ENCODE measurements around the gene FYN.

Gene FYN

GRCh38 chr6:111688331-111688730, 184.9 kb downstream of the FYN start (continued):
- TF ChIP-seq ZNF426 (tag by site-specific recombination; IDR thresholded peaks at IDR 0.05): no peak
- TF ChIP-seq, protein P1, sequence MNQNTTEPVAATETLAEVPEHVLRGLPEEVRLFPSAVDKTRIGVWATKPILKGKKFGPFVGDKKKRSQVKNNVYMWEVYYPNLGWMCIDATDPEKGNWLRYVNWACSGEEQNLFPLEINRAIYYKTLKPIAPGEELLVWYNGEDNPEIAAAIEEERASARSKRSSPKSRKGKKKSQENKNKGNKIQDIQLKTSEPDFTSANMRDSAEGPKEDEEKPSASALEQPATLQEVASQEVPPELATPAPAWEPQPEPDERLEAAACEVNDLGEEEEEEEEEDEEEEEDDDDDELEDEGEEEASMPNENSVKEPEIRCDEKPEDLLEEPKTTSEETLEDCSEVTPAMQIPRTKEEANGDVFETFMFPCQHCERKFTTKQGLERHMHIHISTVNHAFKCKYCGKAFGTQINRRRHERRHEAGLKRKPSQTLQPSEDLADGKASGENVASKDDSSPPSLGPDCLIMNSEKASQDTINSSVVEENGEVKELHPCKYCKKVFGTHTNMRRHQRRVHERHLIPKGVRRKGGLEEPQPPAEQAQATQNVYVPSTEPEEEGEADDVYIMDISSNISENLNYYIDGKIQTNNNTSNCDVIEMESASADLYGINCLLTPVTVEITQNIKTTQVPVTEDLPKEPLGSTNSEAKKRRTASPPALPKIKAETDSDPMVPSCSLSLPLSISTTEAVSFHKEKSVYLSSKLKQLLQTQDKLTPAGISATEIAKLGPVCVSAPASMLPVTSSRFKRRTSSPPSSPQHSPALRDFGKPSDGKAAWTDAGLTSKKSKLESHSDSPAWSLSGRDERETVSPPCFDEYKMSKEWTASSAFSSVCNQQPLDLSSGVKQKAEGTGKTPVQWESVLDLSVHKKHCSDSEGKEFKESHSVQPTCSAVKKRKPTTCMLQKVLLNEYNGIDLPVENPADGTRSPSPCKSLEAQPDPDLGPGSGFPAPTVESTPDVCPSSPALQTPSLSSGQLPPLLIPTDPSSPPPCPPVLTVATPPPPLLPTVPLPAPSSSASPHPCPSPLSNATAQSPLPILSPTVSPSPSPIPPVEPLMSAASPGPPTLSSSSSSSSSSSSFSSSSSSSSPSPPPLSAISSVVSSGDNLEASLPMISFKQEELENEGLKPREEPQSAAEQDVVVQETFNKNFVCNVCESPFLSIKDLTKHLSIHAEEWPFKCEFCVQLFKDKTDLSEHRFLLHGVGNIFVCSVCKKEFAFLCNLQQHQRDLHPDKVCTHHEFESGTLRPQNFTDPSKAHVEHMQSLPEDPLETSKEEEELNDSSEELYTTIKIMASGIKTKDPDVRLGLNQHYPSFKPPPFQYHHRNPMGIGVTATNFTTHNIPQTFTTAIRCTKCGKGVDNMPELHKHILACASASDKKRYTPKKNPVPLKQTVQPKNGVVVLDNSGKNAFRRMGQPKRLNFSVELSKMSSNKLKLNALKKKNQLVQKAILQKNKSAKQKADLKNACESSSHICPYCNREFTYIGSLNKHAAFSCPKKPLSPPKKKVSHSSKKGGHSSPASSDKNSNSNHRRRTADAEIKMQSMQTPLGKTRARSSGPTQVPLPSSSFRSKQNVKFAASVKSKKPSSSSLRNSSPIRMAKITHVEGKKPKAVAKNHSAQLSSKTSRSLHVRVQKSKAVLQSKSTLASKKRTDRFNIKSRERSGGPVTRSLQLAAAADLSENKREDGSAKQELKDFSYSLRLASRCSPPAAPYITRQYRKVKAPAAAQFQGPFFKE (tag by site-specific recombination; IDR thresholded peaks at IDR 0.05; ENCODE audit: borderline replicate concordance): no peak
- TF ChIP-seq ZSCAN23 (tag by site-specific recombination; IDR thresholded peaks at IDR 0.05): no peak
- TF ChIP-seq ZNF777 (tag by site-specific recombination; IDR thresholded peaks at IDR 0.05; ENCODE audit: borderline replicate concordance): no peak
- TF ChIP-seq ZNF132 (tag by site-specific recombination; IDR thresholded peaks at IDR 0.05; ENCODE audit: borderline replicate concordance): no peak
- no peak for TF ChIP-seq ZNF48 (tag by site-specific recombination; IDR thresholded peaks at IDR 0.05)
- TF ChIP-seq ZNF704 (tag by site-specific recombination; IDR thresholded peaks at IDR 0.05): no peak
- TF ChIP-seq ZNF350 (tag by site-specific recombination; IDR thresholded peaks at IDR 0.05): no peak
- TF ChIP-seq ZBTB7A (tag by site-specific recombination; IDR thresholded peaks at IDR 0.05; ENCODE audit: low read depth): no peak
- no peak for TF ChIP-seq ZNF335 (tag by site-specific recombination; conservative IDR thresholded peaks at IDR 0.05)
- TF ChIP-seq, protein P2, sequence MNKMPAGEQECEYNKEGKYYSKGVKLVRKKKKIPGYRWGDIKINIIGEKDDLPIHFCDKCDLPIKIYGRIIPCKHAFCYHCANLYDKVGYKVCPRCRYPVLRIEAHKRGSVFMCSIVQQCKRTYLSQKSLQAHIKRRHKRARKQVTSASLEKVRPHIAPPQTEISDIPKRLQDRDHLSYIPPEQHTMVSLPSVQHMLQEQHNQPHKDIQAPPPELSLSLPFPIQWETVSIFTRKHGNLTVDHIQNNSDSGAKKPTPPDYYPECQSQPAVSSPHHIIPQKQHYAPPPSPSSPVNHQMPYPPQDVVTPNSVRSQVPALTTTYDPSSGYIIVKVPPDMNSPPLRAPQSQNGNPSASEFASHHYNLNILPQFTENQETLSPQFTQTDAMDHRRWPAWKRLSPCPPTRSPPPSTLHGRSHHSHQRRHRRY (tag by site-specific recombination; IDR thresholded peaks at IDR 0.05): no peak
- TF ChIP-seq, protein P3, sequence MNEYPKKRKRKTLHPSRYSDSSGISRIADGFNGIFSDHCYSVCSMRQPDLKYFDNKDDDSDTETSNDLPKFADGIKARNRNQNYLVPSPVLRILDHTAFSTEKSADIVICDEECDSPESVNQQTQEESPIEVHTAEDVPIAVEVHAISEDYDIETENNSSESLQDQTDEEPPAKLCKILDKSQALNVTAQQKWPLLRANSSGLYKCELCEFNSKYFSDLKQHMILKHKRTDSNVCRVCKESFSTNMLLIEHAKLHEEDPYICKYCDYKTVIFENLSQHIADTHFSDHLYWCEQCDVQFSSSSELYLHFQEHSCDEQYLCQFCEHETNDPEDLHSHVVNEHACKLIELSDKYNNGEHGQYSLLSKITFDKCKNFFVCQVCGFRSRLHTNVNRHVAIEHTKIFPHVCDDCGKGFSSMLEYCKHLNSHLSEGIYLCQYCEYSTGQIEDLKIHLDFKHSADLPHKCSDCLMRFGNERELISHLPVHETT (tag by site-specific recombination; IDR thresholded peaks at IDR 0.05): no peak

DNA sequence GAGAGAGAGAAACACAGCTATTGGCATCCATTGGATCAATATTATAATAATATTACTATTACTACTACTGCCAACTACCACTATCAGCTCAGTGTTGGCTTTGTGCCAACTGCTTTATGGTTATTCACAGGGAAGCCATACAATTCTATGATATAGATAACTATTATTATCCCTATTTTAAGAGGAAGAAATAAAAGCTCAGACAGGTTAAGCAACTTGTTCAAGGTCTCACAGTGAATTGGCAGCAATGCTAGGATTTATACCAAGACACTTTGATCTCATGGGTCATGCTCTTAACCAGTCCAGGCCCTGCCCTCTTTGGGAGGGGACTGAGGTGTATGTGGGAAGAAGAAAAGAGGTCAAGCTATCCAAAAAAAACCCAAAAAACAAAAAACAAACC, 185.6 kb downstream of the FYN start:
- H3K27ac ChIP-seq (ENCODE audit: extremely low read depth, low read depth, low read length): no peak overlapping the region
- CTCF ChIA-PET: interaction anchor here (0.6 to 1.2 kb wide), 4 partner anchors 12 to 112 kb away, joined by 3 to 6 read pairs (median 4); no protein-coding TSS in a partner anchor
- no peaks in the 10 kb centered on the region for H3K4me1 ChIP-seq (ENCODE audit: control insufficient read depth, insufficient read depth, low read length)
- POLR2A ChIA-PET: no interaction called here
- TF ChIP-seq ZNF341 (tag by site-specific recombination; IDR thresholded peaks at IDR 0.05; ENCODE audit: low read depth): no peak
- TF ChIP-seq ZNF239 (tag by site-specific recombination; IDR thresholded peaks at IDR 0.05): no peak
- TF ChIP-seq ZNF23 (tag by site-specific recombination; IDR thresholded peaks at IDR 0.05; ENCODE audit: borderline replicate concordance): no peak
- TF ChIP-seq ZNF48 (tag by site-specific recombination; IDR thresholded peaks at IDR 0.05): no peak
- no peak for TF ChIP-seq ZNF530 (tag by site-specific recombination; IDR thresholded peaks at IDR 0.05; ENCODE audit: low read depth)
- TF ChIP-seq, protein P4, sequence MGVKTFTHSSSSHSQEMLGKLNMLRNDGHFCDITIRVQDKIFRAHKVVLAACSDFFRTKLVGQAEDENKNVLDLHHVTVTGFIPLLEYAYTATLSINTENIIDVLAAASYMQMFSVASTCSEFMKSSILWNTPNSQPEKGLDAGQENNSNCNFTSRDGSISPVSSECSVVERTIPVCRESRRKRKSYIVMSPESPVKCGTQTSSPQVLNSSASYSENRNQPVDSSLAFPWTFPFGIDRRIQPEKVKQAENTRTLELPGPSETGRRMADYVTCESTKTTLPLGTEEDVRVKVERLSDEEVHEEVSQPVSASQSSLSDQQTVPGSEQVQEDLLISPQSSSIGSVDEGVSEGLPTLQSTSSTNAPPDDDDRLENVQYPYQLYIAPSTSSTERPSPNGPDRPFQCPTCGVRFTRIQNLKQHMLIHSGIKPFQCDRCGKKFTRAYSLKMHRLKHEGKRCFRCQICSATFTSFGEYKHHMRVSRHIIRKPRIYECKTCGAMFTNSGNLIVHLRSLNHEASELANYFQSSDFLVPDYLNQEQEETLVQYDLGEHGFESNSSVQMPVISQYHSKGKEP (tag by site-specific recombination; IDR thresholded peaks at IDR 0.05): 0 out of 2 replicates have a peak, but pooled peaks have one; percentile 19
- 0 out of 2 replicates have a peak, but pooled peaks have one; percentile 27 for TF ChIP-seq ZNF549 (tag by site-specific recombination; IDR thresholded peaks at IDR 0.05)
- TF ChIP-seq YY2 (tag by site-specific recombination; IDR thresholded peaks at IDR 0.05): no peak
- peak; percentile 46 for TF ChIP-seq KLF10 (tag by site-specific recombination; IDR thresholded peaks at IDR 0.05)
- peak; percentile 42; the same call in 1 of the 2 replicates for TF ChIP-seq ZNF830 (tag by site-specific recombination; IDR thresholded peaks at IDR 0.05; ENCODE audit: low read depth)
- TF ChIP-seq ZNF747 (tag by site-specific recombination; IDR thresholded peaks at IDR 0.05): no peak
- no peak for TF ChIP-seq ZNF548 (tag by site-specific recombination; IDR thresholded peaks at IDR 0.05)
- TF ChIP-seq RBAK (tag by site-specific recombination; IDR thresholded peaks at IDR 0.05): no peak
- H3K36me3 ChIP-seq (ENCODE audit: control insufficient read depth in 2 of 2, insufficient read depth in 1 of 2, low read length in 2 of 2): peaks cover 11 to 82% of the 10 kb centered on the region in 2 experiments; a peak in 2 of 3 replicates
- no peak overlapping the region for H3K4me3 ChIP-seq (ENCODE audit: low read depth, low read length)
- no peaks in the 10 kb centered on the region for H3K9me3 ChIP-seq (ENCODE audit: control insufficient read depth, insufficient read depth, low read depth, low read length)

All from HEK293 (cell line).